SK-N-SH (cell line): Measurements from ENCODE around the gene USP36. TPM values are rescaled to one million over a fixed set of nuclear protein-coding genes. Genes with fewer than 3 reads are reported as not detected.

Source experiments
- CTCF ChIA-PET: fragments of 300-600, 350-600 bp; formaldehyde crosslinking; extraction: SDS; loops from one replicate; lab custom pipeline; 2021; lab: Yijun Ruan, JAX
- POLR2A ChIA-PET: fragments of 350-600 bp; sonication (Branson Sonifier 250); formaldehyde crosslinking; extraction: SDS; loops from one replicate; lab custom pipeline; 2020; ENCODE audit warnings: antibody characterized with exemption, inconsistent platforms; lab: Yijun Ruan, JAX
- DNase-seq: peaks from one replicate; pipeline ENCODE4 v3.0.0; 2012
- H2AFZ ChIP-seq: fragments of 200-600 bp; sonication (generic); 2 replicates; pipeline ENCODE4 v1.8.1; 2016; ENCODE audit warnings: antibody characterized with exemption, mild to moderate bottlenecking, low read depth
- H3F3A ChIP-seq: fragments of 200-600 bp; sonication (generic); replicated peaks from 2 replicates; pipeline ENCODE3; 2016; ENCODE audit warnings: antibody characterized with exemption, mild to moderate bottlenecking; ENCODE audit not compliant: insufficient read depth
- H3K27ac ChIP-seq, 2 experiments: fragments of 200-500 bp in 1 of 2; fragments of 200-600 bp in 1 of 2; sonication (Bioruptor generic) in 1 of 2; sonication (generic), shearing (Covaris generic) in 1 of 2; 2 replicates each; pipeline versions ENCODE4 v1.5.1 to v1.6.1; 2014 to 2016; ENCODE audit warnings: low read depth in 2 of 2, inconsistent platforms in 1 of 2, low read length in 1 of 2, mild to moderate bottlenecking in 1 of 2, mixed read lengths in 1 of 2
- H3K27me3 ChIP-seq: fragments of 200-600 bp; sonication (generic), shearing (Covaris generic); 2 replicates; pipeline ENCODE4 v1.6.1; 2016; ENCODE audit warnings: mixed run types; ENCODE audit not compliant: insufficient read depth
- H3K36me3 ChIP-seq, 2 experiments: fragments of 200-500 bp in 1 of 2; fragments of 200-600 bp in 1 of 2; sonication (Bioruptor generic) in 1 of 2; sonication (generic) in 1 of 2; replicated peaks in 1 of 2; 2 replicates each; pipeline versions ENCODE3 to v1.5.1; 2014 to 2016; ENCODE audit warnings: low read length in 1 of 2, mild to moderate bottlenecking in 1 of 2; ENCODE audit not compliant: insufficient read depth in 2 of 2, control insufficient read depth in 1 of 2
- H3K4me1 ChIP-seq, 2 experiments: fragments of 200-500 bp in 1 of 2; fragments of 200-600 bp in 1 of 2; sonication (Bioruptor generic) in 1 of 2; sonication (generic), shearing (Covaris generic) in 1 of 2; 2 replicates each; pipeline versions ENCODE4 v1.5.1 to v1.6.1; 2014 to 2016; ENCODE audit warnings: low read depth in 1 of 2, low read length in 1 of 2, mixed run types in 1 of 2; ENCODE audit not compliant: insufficient read depth in 2 of 2, control insufficient read depth in 1 of 2
- H3K4me2 ChIP-seq: fragments of 200-600 bp; sonication (generic), shearing (Covaris generic); 2 replicates; pipeline ENCODE4 v1.6.1; 2017; ENCODE audit warnings: mixed run types
- H3K4me3 ChIP-seq, 2 experiments: fragments of 200-500 bp in 1 of 2; fragments of 200-600 bp in 1 of 2; sonication (Bioruptor generic) in 1 of 2; sonication (generic), shearing (Covaris generic) in 1 of 2; 2 replicates each; pipeline versions ENCODE4 v1.5.1 to v1.8.1; 2014 to 2016; ENCODE audit warnings: low read depth in 2 of 2, inconsistent platforms in 1 of 2, low read length in 1 of 2, mild to moderate bottlenecking in 1 of 2, mixed read lengths in 1 of 2, moderate library complexity in 1 of 2
- H3K79me2 ChIP-seq: fragments of 200-600 bp; sonication (generic); 2 replicates; pipeline ENCODE4 v1.8.1; 2017; ENCODE audit warnings: mild to moderate bottlenecking; ENCODE audit not compliant: insufficient read depth
- H3K9ac ChIP-seq: fragments of 200-600 bp; sonication (generic); 2 replicates; pipeline ENCODE4 v1.6.1; 2017; ENCODE audit warnings: mixed run types
- H3K9me2 ChIP-seq: fragments of 200-600 bp; sonication (generic); 2 replicates; pipeline ENCODE4 v1.6.1; 2017; ENCODE audit warnings: mixed run types
- H3K9me3 ChIP-seq: fragments of 200-600 bp; sonication (generic); 2 replicates; pipeline ENCODE4 v1.6.1; 2017; ENCODE audit warnings: mixed run types, mild to moderate bottlenecking, moderate library complexity
- H4K20me1 ChIP-seq: fragments of 200-600 bp; sonication (generic); 2 replicates; pipeline ENCODE4 v1.6.1; 2017; ENCODE audit warnings: mild to moderate bottlenecking, mixed run types; ENCODE audit not compliant: insufficient read depth
- CHD2 ChIP-seq: fragments of 150-350 bp; IDR thresholded peaks from 2 replicates; pipeline ENCODE4 v1.6.1; 2018; ENCODE audit warnings: low read length; ENCODE audit not compliant: partially characterized antibody
- EP300 ChIP-seq, 2 experiments: IDR thresholded peaks; 2 replicates each; pipeline versions ENCODE4 v1.4.0 to v1.6.1; 2012; ENCODE audit warnings: borderline replicate concordance in 1 of 2, low read depth in 1 of 2, low read length in 1 of 2
- EZH2phosphoT487 ChIP-seq: fragments of 200-600 bp; sonication (generic); IDR thresholded peaks from 2 replicates; pipeline ENCODE4 v1.6.1; 2017; ENCODE audit warnings: low read depth, mixed run types, mild to moderate bottlenecking, antibody characterized with exemption, moderate library complexity, borderline replicate concordance
- FOSL2 ChIP-seq: IDR thresholded peaks from 2 replicates; pipeline ENCODE4 v1.4.0; 2012; ENCODE audit warnings: low read depth, mild to moderate bottlenecking, moderate library complexity, borderline replicate concordance
- FOXJ3 ChIP-seq: sonication (generic); formaldehyde crosslinking; IDR thresholded peaks from 2 replicates; pipeline ENCODE4 v1.5.1; 2020; ENCODE audit warnings: mild to moderate bottlenecking, missing genetic modification reagents
- NFIC ChIP-seq: IDR thresholded peaks from 2 replicates; pipeline ENCODE4 v1.4.0; 2012; ENCODE audit warnings: borderline replicate concordance
- PBX3 ChIP-seq: IDR thresholded peaks from 2 replicates; pipeline ENCODE4; 2012
- RAD21 ChIP-seq: IDR thresholded peaks from 2 replicates; pipeline ENCODE4 v1.6.1; 2012; ENCODE audit warnings: mild to moderate bottlenecking, low read length
- RFX5 ChIP-seq: IDR thresholded peaks from 2 replicates; pipeline ENCODE4 v1.6.1; 2012; ENCODE audit warnings: mild to moderate bottlenecking, improper control_type of control experiment, low read length
- SMC3 ChIP-seq: IDR thresholded peaks from 2 replicates; pipeline ENCODE4 v1.6.1; 2012; ENCODE audit warnings: low read depth, low read length, improper control_type of control experiment
- TCF12 ChIP-seq: IDR thresholded peaks from 2 replicates; pipeline ENCODE4 v1.4.0; 2012
- YY1 ChIP-seq: IDR thresholded peaks from 2 replicates; pipeline ENCODE4 v1.4.0; 2012; ENCODE audit warnings: low read depth, mild to moderate bottlenecking
- ZBTB33 ChIP-seq: IDR thresholded peaks from 2 replicates; pipeline ENCODE4 v1.4.0; 2012; ENCODE audit warnings: low read depth, borderline replicate concordance
- WGBS: methylation state at CpG from one replicate; pipeline ENCODE4 v1.1.6; 2017; ENCODE audit warnings: low lambda C conversion rate; 5-methylcytosine and 5-hydroxymethylcytosine counted together
- polyA plus RNA-seq, 3 experiments: library from polyadenylated mRNA; depleted of rRNA; stranded (reverse); fragments of >200 nt; gene quantifications; 2 replicates each; pipeline ENCODE4 v1.2.3, GENCODE V29; 2012
- TF ChIP-seq, protein P1 (sequence below): fragments of 200-600 bp; sonication (generic); IDR thresholded peaks from 2 replicates; pipeline ENCODE4 v1.6.1; 2017; ENCODE audit warnings: antibody characterized with exemption, mild to moderate bottlenecking, moderate library complexity

Gene USP36
- polyA plus RNA-seq, 1 of the 3 experiments (the other 2 are of a cell fraction), result 34.6 TPM

GRCh38 chr17:78844301-78845005 lies 3.8 kb upstream of the USP36 start:
- no peak overlapping the region for H3K4me3 ChIP-seq
- no peaks in the 10 kb centered on the region for H3K27me3 ChIP-seq
- POLR2A ChIA-PET, result interaction anchor here (0.7 kb wide), 1 partner anchor 21 kb away, joined by 3 read pairs; no protein-coding TSS in a partner anchor
- H2AFZ ChIP-seq, result no peak overlapping the region
- H4K20me1 ChIP-seq, result peaks cover 3% of the 10 kb centered on the region; the same call in 1 of the 2 replicates
- H3K4me1 ChIP-seq, result peaks cover 0 to 7% of the 10 kb centered on the region in 2 experiments; a peak in 2 of 4 replicates
- TF ChIP-seq YY1 (no peak), RFX5 (no peak), SMC3 (no peak), EZH2phosphoT487 (no peak), TCF12 (no peak), NFIC (no peak)
- TF ChIP-seq, all 33 proteins: peak for 0
- Histone ChIP-seq H3K27ac (no peak overlapping the region), H3K9ac (no peak overlapping the region), H3K79me2 (peaks cover 11% of the 10 kb centered on the region), H3K9me2 (no peaks in the 10 kb centered on the region), H3K4me2 (no peak overlapping the region), H3F3A (peaks cover 5% of the 10 kb centered on the region), H3K36me3 (no peaks in the 10 kb centered on the region), H3K9me3 (no peaks in the 10 kb centered on the region)
- WGBS, result 81% methylated on average over 9 of the region's 9 CpGs
- DNase-seq, result no peak
- CTCF ChIA-PET, result interaction anchor here (1.1 to 4.6 kb wide), 13 partner anchors 9 to 347 kb away, joined by 3 to 25 read pairs (median 4); no protein-coding TSS in a partner anchor

GRCh38 chr17:78842881-78843565 lies 2.4 kb upstream of the USP36 start:
- H3K9me2 ChIP-seq, result no peaks in the 10 kb centered on the region
- H3K9me3 ChIP-seq, result no peaks in the 10 kb centered on the region
- no peak overlapping the region for H3K9ac ChIP-seq
- H4K20me1 ChIP-seq, result peaks cover 18% of the 10 kb centered on the region
- peaks cover 0 to 2% of the 10 kb centered on the region in 2 experiments for H3K36me3 ChIP-seq
- H3K27ac ChIP-seq, result no peak overlapping the region
- no peaks in the 10 kb centered on the region for H3F3A ChIP-seq
- TF ChIP-seq RAD21, result peak; percentile 64
- peak; percentile 56 for TF ChIP-seq SMC3
- no peak for TF ChIP-seq FOSL2
- TF ChIP-seq EP300 (IDR thresholded peaks at IDR 0.05; ENCODE audit: borderline replicate concordance in 1 of 2, low read depth in 1 of 2, low read length in 1 of 2), result no peak
- TF ChIP-seq FOXJ3 (CRISPR knock-in tag), result no peak
- TF ChIP-seq YY1, result peak; percentile 33; the same call in 1 of the 2 replicates
- no peak for TF ChIP-seq PBX3
- TF ChIP-seq ZBTB33, result no peak
- TF ChIP-seq CHD2, result no peak
- TF ChIP-seq, protein P1, sequence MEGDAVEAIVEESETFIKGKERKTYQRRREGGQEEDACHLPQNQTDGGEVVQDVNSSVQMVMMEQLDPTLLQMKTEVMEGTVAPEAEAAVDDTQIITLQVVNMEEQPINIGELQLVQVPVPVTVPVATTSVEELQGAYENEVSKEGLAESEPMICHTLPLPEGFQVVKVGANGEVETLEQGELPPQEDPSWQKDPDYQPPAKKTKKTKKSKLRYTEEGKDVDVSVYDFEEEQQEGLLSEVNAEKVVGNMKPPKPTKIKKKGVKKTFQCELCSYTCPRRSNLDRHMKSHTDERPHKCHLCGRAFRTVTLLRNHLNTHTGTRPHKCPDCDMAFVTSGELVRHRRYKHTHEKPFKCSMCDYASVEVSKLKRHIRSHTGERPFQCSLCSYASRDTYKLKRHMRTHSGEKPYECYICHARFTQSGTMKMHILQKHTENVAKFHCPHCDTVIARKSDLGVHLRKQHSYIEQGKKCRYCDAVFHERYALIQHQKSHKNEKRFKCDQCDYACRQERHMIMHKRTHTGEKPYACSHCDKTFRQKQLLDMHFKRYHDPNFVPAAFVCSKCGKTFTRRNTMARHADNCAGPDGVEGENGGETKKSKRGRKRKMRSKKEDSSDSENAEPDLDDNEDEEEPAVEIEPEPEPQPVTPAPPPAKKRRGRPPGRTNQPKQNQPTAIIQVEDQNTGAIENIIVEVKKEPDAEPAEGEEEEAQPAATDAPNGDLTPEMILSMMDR, result peak; percentile 71
- no peak overlapping the region for H2AFZ ChIP-seq
- WGBS, result 76% methylated on average over 9 of the region's 10 CpGs
- POLR2A ChIA-PET, result no interaction called here
- no peak overlapping the region for H3K4me2 ChIP-seq
- H3K4me3 ChIP-seq, result no peak overlapping the region
- peaks cover 25% of the 10 kb centered on the region for H3K79me2 ChIP-seq
- DNase-seq, result peak; percentile 78
- no peaks in the 10 kb centered on the region for H3K27me3 ChIP-seq
- CTCF ChIA-PET, result interaction anchor here (0.7 to 4.6 kb wide), 25 partner anchors 11 to 346 kb away, joined by 3 to 25 read pairs (median 4); no protein-coding TSS in a partner anchor
- H3K4me1 ChIP-seq, result peaks cover 8 to 18% of the 10 kb centered on the region in 2 experiments; a peak in 2 of 4 replicates
